B cell (primary cell): ENCODE data around the gene HMGB2. TPM values are rescaled to one million over a fixed set of nuclear protein-coding genes. Genes with fewer than 3 reads are reported as not detected.

Source experiments
- ATAC-seq: fragments of 200-7000 bp; cut with Tn5 transposase; one replicate; pipeline ENCODE4 v1.10.0; 2021; ENCODE audit warnings: low read depth, mild to moderate bottlenecking, moderate number of reproducible peaks, moderate library complexity
- CTCF ChIA-PET: fragments of 350-600 bp; sonication (Branson Sonifier 250); formaldehyde crosslinking; loops from one replicate; lab custom pipeline; 2021; ENCODE audit warnings: antibody characterized with exemption, inconsistent platforms; lab: Charles Lee
- POLR2A ChIA-PET: fragments of 350-600 bp; sonication (Branson Sonifier 250); formaldehyde crosslinking; loops from one replicate; lab custom pipeline; 2021; ENCODE audit warnings: antibody characterized with exemption; lab: Charles Lee
- DNase-seq: peaks from one replicate; pipeline ENCODE4 v3.0.0; 2013
- H2AFZ ChIP-seq: 2 replicates; pipeline ENCODE4 v1.6.1; 2012; ENCODE audit warnings: mild to moderate bottlenecking, low read depth, low read length; ENCODE audit not compliant: insufficient read depth, poor library complexity, severe bottlenecking
- H3K27ac ChIP-seq, 2 donors: 1 replicate in 1 of 2; 2 replicates in 1 of 2; pipeline ENCODE4 v1.5.1; 2012 to 2013; ENCODE audit warnings: low read length in 2 of 2, mild to moderate bottlenecking in 2 of 2, moderate library complexity in 1 of 2
- H3K27me3 ChIP-seq, 4 experiments: fragments of 200-600 bp in 1 of 4; sonication (generic) in 1 of 4; replicated peaks in 1 of 4; 1 replicate in 2 of 4; 2 replicates in 2 of 4; pipeline versions ENCODE4 v1.6.1 to v1.7.0; 2013 to 2016; ENCODE audit warnings: low read length in 3 of 4, mild to moderate bottlenecking in 2 of 4, mixed read lengths in 1 of 4, moderate library complexity in 1 of 4; ENCODE audit not compliant: insufficient read depth in 4 of 4, control insufficient read depth in 3 of 4; ENCODE audit errors: control extremely low read depth in 1 of 4
- H3K36me3 ChIP-seq, 2 experiments: replicated peaks in 1 of 2; 1 replicate in 1 of 2; 2 replicates in 1 of 2; pipeline versions ENCODE4 v1.6.1 to v1.7.1; 2013; ENCODE audit warnings: low read length in 1 of 2; ENCODE audit not compliant: insufficient read depth in 2 of 2, control insufficient read depth in 1 of 2; ENCODE audit errors: control extremely low read depth in 1 of 2, extremely low read depth in 1 of 2
- H3K4me1 ChIP-seq, 2 donors: fragments of 200-600 bp in 1 of 2; sonication (generic) in 1 of 2; 1 replicate in 1 of 2; 2 replicates in 1 of 2; pipeline versions ENCODE4 v1.5.1 to v1.6.1; 2013 to 2017; ENCODE audit warnings: low read length in 2 of 2; ENCODE audit not compliant: control insufficient read depth in 2 of 2, insufficient read depth in 2 of 2
- H3K4me2 ChIP-seq: replicated peaks from 2 replicates; pipeline ENCODE3; 2012; ENCODE audit warnings: mild to moderate bottlenecking, low read depth, low read length; ENCODE audit not compliant: poor library complexity, severe bottlenecking
- H3K4me3 ChIP-seq, 5 experiments: fragments of 200-600 bp in 1 of 5; sonication (generic) in 1 of 5; 1 replicate in 3 of 5; 2 replicates in 2 of 5; pipeline versions ENCODE4 v1.5.1 to v1.7.0; 2011 to 2016; ENCODE audit warnings: low read length in 4 of 5, mild to moderate bottlenecking in 4 of 5, low read depth in 2 of 5, control low read depth in 1 of 5, moderate library complexity in 1 of 5; ENCODE audit not compliant: insufficient read depth in 1 of 5; ENCODE audit errors: control extremely low read depth in 1 of 5, extremely low read depth in 1 of 5
- H3K79me2 ChIP-seq: fragments of 200-600 bp; sonication (generic); one replicate; pipeline ENCODE4 v1.6.0; 2016; ENCODE audit warnings: low read length; ENCODE audit not compliant: control insufficient read depth, insufficient read depth
- H3K9ac ChIP-seq: fragments of 200-600 bp; sonication (generic); 2 replicates; pipeline ENCODE4 v1.6.1; 2017; ENCODE audit warnings: mild to moderate bottlenecking, low read length, moderate library complexity
- H3K9me3 ChIP-seq, 3 donors: one replicate each; pipeline versions ENCODE4 v1.6.1 to v1.7.1; 2013; ENCODE audit warnings: low read length in 2 of 3; ENCODE audit not compliant: control insufficient read depth in 2 of 3, insufficient read depth in 1 of 3; ENCODE audit errors: control extremely low read depth in 1 of 3
- H4K20me1 ChIP-seq: 2 replicates; pipeline ENCODE4 v1.6.0; 2012; ENCODE audit warnings: mild to moderate bottlenecking, low read length; ENCODE audit not compliant: insufficient read depth, control insufficient read depth, poor library complexity, severe bottlenecking
- H3K27ac Mint-ChIP-seq: one replicate; pipeline ENCODE4 v1.8.0; 2021; ENCODE audit warnings: mixed read lengths
- H3K27me3 Mint-ChIP-seq: one replicate; pipeline ENCODE4 v1.8.0; 2021; ENCODE audit warnings: mixed read lengths
- H3K4me1 Mint-ChIP-seq: one replicate; pipeline ENCODE4 v1.8.0; 2021; ENCODE audit warnings: mixed read lengths
- H3K4me3 Mint-ChIP-seq: one replicate; pipeline ENCODE4 v1.8.0; 2021; ENCODE audit warnings: mixed read lengths
- H3K9me3 Mint-ChIP-seq: one replicate; pipeline ENCODE4 v1.8.0; 2022; ENCODE audit warnings: mixed read lengths; ENCODE audit not compliant: insufficient read depth
- EZH2 ChIP-seq: IDR thresholded peaks from 2 replicates; pipeline ENCODE4 v1.6.1; 2012; ENCODE audit warnings: borderline replicate concordance, low read depth, mild to moderate bottlenecking, moderate library complexity, low read length; ENCODE audit not compliant: insufficient read depth, poor library complexity, severe bottlenecking
- WGBS: methylation state at CpG from one replicate; pipeline ENCODE4 v1.1.5; 2013; ENCODE audit warnings: missing lambda C conversion rate; ENCODE audit not compliant: insufficient coverage; 5-methylcytosine and 5-hydroxymethylcytosine counted together
- intact Hi-C: fragments of 100-400 bp; cut with micrococcal nuclease; formaldehyde crosslinking; loops from one replicate; pipeline ENCODE4 v1.10.0; 2022
- polyA plus RNA-seq: library from polyadenylated mRNA; depleted of rRNA; stranded (reverse); fragments of >200 nt; gene quantifications from 2 replicates; pipeline ENCODE4 v1.2.3, GENCODE V29; 2012
- total RNA-seq, 2 donors: library from RNA; stranded (reverse); fragments of 120-200 nt in 1 of 2; gene quantifications; 1 replicate in 1 of 2; 2 replicates in 1 of 2; pipeline versions ENCODE4 v1.2.3 to v1.2.4, GENCODE V29; 2013 to 2022
- TF ChIP-seq, protein P1 (sequence below): fragments of 200-600 bp; IDR thresholded peaks from one replicate; pipeline ENCODE4 v1.8.0; 2022; ENCODE audit warnings: antibody characterized with exemption, mild to moderate bottlenecking

Gene HMGB2
- total and polyA plus RNA-seq, 2 donors (not counting 1 experiment from before 2014, with no cell fraction given): 44.1 to 82.5 TPM

DNA sequence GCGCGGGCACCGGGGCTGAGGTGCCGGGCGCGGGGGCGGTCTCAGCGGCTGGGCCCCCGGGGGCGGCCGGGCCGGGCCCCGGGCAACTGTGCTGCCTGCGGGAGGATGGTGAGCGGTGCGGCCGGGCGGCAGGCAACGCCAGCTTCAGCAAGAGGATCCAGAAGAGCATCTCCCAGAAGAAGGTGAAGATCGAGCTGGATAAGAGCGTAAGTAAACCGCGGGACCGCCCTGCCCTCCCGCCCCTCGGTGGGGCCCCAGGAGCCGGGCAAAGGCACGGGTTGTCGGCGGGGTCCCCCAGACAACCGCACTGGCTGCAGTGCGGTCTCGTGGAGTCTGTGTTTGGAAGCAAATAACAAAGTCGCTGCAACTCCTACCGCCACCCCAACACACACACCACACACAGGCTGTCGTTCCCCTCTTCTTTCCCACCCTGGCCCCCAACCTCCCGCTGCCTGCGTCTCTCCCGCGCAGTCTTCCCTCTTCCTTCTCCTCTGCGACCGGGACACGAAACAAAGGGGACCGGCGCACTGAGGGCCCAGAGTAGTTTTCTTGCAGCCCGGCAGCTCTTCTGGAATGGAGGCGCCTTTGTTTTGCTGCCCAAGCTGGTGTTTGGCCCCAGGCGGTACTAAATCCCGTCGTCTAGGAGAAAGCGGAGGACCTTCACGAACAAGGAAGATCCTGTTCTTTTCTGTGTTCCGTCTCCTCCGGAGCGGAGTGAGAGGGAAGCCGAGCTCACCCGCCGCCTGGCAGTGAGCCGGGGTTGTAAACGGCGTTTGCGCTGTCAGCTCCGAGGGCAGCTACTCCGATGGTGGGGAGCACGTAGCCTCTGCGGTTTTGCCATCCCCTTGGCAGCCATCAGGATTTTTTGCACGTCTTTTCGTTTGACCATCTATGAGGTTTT lies 37.4 kb upstream of the HMGB2 start:
- Histone ChIP-seq H3K27me3 (peaks cover 0 to 2% (median 0%) of the 10 kb centered on the region in 4 experiments), H2AFZ (peak overlapping the region; percentile 99), H3K4me1 (peaks cover 9 to 12% of the 10 kb centered on the region in 2 donors), H3K4me2 (peak overlapping the region; percentile 99), H3K36me3 (no peaks in the 10 kb centered on the region), H4K20me1 (no peaks in the 10 kb centered on the region), H3K9me3 (no peaks in the 10 kb centered on the region), H3K4me3 (peak overlapping the region; percentile 32 to 100 (median 98)), H3K27ac (peak overlapping the region in 1 of 2 donors; percentile 21), H3K79me2 (peaks cover 6% of the 10 kb centered on the region), H3K9ac (peak overlapping the region; percentile 94)
- Mint-ChIP-seq H3K4me1 (peaks cover 21% of the 10 kb centered on the region), H3K4me3 (peak overlapping the region; percentile 100), H3K9me3 (no peaks in the 10 kb centered on the region), H3K27me3 (peaks cover 3% of the 10 kb centered on the region), H3K27ac (peak overlapping the region; percentile 87)
- CTCF ChIA-PET: interaction anchor here (1.0 to 3.9 kb wide), 6 partner anchors 15 to 71 kb away, joined by 3 to 28 read pairs (median 4); partner anchors contain the start of gene HMGB2
- no peak for ATAC-seq
- TF ChIP-seq EZH2: no peak
- TF ChIP-seq, protein P1, sequence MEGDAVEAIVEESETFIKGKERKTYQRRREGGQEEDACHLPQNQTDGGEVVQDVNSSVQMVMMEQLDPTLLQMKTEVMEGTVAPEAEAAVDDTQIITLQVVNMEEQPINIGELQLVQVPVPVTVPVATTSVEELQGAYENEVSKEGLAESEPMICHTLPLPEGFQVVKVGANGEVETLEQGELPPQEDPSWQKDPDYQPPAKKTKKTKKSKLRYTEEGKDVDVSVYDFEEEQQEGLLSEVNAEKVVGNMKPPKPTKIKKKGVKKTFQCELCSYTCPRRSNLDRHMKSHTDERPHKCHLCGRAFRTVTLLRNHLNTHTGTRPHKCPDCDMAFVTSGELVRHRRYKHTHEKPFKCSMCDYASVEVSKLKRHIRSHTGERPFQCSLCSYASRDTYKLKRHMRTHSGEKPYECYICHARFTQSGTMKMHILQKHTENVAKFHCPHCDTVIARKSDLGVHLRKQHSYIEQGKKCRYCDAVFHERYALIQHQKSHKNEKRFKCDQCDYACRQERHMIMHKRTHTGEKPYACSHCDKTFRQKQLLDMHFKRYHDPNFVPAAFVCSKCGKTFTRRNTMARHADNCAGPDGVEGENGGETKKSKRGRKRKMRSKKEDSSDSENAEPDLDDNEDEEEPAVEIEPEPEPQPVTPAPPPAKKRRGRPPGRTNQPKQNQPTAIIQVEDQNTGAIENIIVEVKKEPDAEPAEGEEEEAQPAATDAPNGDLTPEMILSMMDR: no peak
- POLR2A ChIA-PET: interaction anchor here (4.5 kb wide), 1 partner anchor 38 kb away, joined by 134 read pairs; the partner anchor contains the start of gene HMGB2
- DNase-seq: peak; percentile 68
- under 1% methylated on average over 67 of the region's 68 CpGs for WGBS
- intact Hi-C loops: loop anchor here (5.0 kb wide), 1 partner anchor 46 kb away; no protein-coding TSS in a partner anchor
